OCI-LY7 (cell line): ENCODE results near the gene SRP68.

Experiments
- CTCF ChIP-seq: fragments of 200-600 bp; sonication (generic); conservative IDR thresholded peaks from 2 replicates; pipeline ENCODE4 v1.5.1; 2014; ENCODE audit warnings: mild to moderate bottlenecking, antibody characterized with exemption, low read length, moderate library complexity, mixed read lengths
- EZH2phosphoT487 ChIP-seq: fragments of 200-600 bp; sonication (generic); IDR thresholded peaks from 2 replicates; pipeline ENCODE4 v1.6.1; 2018; ENCODE audit warnings: low read depth, borderline replicate concordance, mild to moderate bottlenecking, mixed run types, antibody characterized with exemption, low read length, moderate library complexity, mixed read lengths

DNA sequence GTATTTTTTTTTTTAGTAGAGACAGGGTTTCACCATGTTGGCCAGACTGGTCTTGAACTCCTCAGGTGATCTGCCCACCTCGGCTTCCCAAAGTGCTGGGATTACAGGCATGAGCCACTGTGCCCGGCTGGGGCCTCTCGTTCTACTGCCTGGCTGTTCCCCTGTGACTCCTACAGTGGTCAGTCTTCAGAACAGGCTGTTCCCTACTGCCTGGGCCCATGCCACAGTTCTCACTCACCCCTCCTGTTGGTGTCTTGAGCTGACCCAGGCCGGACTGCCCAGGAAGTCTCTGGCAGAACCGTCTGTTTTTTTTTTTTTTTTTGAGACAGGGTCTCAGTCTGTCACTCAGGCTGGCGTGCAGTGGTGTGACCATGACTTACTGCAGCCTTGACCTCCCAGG, 68.4 kb downstream of the SRP68 start:
- no peak for TF ChIP-seq CTCF
- TF ChIP-seq EZH2phosphoT487 = no peak
